HG03469 (cell line): ENCODE results near the gene CDH13.

Experiments used
- ATAC-seq: cut with Tn5 transposase; IDR thresholded peaks from one replicate; pipeline ENCODE4 v1.9.1; 2021; ENCODE audit warnings: mild to moderate bottlenecking, moderate library complexity, moderate number of reproducible peaks; ENCODE audit not compliant: unreplicated experiment

The CDH13 gene

DNA sequence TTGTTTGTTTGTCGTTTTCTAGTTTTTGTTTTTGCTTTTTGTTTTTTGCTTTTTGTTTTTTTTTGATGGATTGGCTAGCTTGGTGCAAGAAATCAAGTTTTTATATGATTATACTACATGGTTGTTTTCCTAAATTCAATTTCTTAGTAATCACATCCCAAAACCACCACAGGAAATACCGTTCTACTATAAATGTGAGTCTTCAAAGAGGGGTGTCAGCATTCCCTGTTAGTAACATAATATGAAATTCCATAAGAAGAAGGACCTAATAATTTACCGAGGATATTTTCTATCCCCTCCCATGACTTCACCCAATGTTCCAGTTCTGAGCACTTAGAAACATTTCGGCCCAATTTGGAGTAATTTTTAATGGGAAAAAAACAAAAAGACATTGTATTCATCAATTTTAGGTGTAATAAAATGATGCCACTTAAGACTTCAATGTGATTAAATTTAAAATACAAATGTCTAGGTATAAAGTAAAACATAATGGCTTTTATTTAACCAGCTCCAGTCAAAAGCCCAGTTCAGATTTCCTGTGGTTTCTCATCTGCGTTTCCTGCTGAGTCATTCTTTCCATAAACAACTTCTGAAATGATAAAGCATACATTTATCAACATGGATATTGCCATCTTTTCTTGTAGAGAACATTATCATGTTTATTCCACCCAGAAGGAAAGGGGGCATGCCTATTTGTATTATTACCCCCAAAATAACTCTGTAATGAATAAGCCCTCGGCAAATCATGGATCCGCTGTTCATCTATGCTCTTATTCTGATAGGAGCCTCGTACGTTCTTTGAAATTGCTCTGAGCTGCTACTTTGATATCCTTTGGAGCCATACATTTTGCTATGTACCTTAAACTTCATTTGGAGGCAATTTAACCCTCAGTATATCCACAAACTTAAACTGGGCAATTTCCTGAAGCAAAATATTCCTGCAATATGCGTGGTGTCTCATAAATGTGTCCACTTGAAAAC lies 1209.1 kb downstream of the CDH13 start:
- no peak for ATAC-seq

- no peak for ATAC-seq
These were observed 1210.8 kb downstream of the CDH13 start for GRCh38 chr16:83837566-83837965.

- no peak for ATAC-seq
These were observed 1211.4 kb downstream of the CDH13 start for GRCh38 chr16:83838151-83838550.

- no peak for ATAC-seq
These were observed 1212.8 kb downstream of the CDH13 start for GRCh38 chr16:83839561-83839960.

- ATAC-seq = no peak
These were observed 1213.4 kb downstream of the CDH13 start for GRCh38 chr16:83840060-83840617.

DNA sequence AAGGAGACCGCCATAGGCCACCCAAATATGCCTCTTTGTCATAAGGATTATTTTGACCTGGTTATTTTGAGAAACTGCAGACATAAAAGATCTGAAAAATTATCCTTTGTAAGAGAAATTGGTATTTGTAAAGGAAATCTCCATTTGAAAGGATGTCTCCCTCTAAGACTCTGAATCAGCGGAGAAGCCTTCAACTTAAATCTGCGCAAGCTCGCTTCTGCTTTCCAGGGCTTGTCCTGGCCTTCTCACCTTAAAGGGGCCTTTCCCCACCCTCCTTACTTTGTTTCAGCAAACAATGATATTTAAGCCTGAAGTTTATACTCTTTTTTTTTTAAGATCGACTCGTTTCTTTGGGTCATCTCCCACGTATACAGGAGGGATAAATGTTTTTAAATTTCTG lies 1215.5 kb downstream of the CDH13 start:
- ATAC-seq = no peak

- no peak for ATAC-seq
These were observed 1216.2 kb downstream of the CDH13 start for GRCh38 chr16:83842756-83843507.

DNA sequence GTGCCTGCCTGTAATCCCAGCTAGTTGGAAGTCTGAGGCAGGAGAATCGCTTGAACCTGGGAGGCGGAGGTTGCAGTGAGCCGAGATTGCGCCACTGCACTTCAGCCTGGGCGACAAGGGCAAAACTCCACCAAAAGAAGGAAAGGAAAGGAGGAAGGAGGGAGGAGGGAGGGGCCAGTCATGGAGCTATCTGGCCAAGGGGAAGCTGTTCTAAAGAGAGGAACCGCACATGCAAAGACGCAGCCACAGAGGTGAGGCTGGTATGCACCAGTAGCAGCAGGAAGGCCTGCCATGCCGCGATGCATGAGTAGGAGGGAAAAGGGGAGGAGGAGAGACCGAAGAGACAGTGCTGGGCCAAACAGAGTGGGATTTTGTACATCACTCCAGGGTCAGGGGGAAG lies 1216.9 kb downstream of the CDH13 start:
- no peak for ATAC-seq

DNA sequence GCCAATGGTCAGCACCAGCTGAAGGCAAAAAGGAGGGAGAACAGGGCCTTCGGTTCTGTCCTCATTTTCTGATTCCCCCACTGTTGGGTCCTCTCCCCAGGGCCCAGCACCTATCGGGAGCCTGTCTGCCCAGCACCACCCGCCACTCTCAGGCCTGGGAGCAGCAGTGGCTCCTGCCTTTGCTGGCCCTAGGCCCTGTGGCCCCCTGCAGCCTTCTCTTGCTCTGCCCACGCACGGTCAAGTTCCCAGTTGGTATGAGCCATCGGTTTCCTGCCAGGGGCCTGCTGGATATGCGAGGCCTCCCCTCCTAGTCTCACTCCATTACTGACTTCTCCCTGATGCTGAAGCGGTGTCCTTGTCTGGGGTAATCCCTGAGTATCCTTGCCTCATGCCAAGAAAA lies 1218.5 kb downstream of the CDH13 start:
- ATAC-seq = no peak

- ATAC-seq = no peak
These were observed 1220.8 kb downstream of the CDH13 start for GRCh38 chr16:83847371-83848225.

DNA sequence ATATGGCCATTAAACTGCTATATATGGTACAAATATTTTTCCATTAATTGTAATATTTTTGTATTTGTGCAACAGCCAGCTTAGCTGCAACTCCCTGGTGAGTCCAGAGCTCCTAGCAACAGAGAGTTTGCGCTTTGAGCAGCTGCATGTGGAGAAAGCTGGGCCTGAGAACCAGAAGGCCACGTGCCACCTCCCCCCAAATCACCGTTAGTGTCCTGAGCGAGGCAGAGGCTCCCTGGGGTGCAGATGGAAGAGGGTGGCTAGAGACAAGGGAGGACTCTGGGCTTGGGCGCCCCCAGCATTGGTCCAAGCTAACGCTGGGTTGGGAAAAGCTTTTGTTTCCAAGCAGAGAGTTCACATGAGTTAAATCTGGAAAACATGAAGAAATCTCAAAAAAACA lies 1222.7 kb downstream of the CDH13 start:
- ATAC-seq = no peak
